HG03175 (cell line): ENCODE measurements around the gene NOD1.

Source experiments
- ATAC-seq: cut with Tn5 transposase; IDR thresholded peaks from one replicate; pipeline ENCODE4 v1.9.1; 2021; ENCODE audit warnings: mild to moderate bottlenecking, moderate library complexity; ENCODE audit not compliant: unreplicated experiment

NOD1 gene

DNA sequence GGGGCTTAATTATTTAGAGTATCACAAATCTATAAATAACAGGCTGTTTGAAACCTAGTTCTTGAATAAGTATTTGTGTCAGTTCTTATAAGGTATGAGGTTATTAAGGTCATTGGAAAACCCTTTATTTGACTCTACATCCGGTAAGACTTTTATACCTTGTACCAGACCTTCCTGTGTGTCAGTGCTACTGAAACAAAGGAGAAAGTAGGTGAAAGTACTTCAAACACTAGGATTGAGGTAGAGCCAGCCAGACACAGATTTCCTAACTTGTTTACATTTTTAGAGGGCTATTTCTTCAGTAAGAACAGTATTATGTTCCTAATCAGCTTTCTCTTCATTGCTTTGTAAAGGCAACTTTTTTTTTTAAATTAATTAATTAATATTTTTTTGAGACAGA, 100.3 kb downstream of the NOD1 start:
- no peak for ATAC-seq
